NCI-H510A (cell line): ENCODE measurements around the gene RGL4.

Experiments used
- DNase-seq: peaks from one replicate; lab custom pipeline; 2025; lab: John Stamatoyannopoulos, UW

Gene RGL4

GRCh38 chr22:23744001-23744400 is 53.2 kb downstream of the RGL4 start:
- DNase-seq = no peak

GRCh38 chr22:23744485-23744884 is 53.7 kb downstream of the RGL4 start:
- no peak for DNase-seq

GRCh38 chr22:23745791-23746190 is 55.0 kb downstream of the RGL4 start:
- DNase-seq = no peak
